Dermis microvascular lymphatic vessel endothelial cell (primary cell): Measurements from ENCODE around the gene STPG3. TPM values are rescaled to one million over a fixed set of nuclear protein-coding genes. Genes with fewer than 3 reads are reported as not detected.

Source experiments
- DNase-seq, 2 donors: peaks; one replicate each; pipeline versions ENCODE4 v3.0.0 to v3.0.0-alpha.2; 2010; ENCODE audit warnings: low read depth in 2 of 2
- total RNA-seq: library from RNA; depleted of rRNA; stranded (reverse); fragments of >200 nt; gene quantifications from 2 replicates; pipeline ENCODE4 v1.2.1, GENCODE V29; 2014

STPG3 gene
- total RNA-seq, result not detected in 2 replicates

GRCh38 chr9:137251194-137251461 is at the start of gene STPG3:
STPG3 (plus strand) TSS chr9:137251286; CDS start chr9:137251287, 1 bp downstream.
- no peak for DNase-seq

GRCh38 chr9:137202966-137203365 is 48.1 kb upstream of the STPG3 start:
- DNase-seq, result no peak

- no peak for DNase-seq
Measured at GRCh38 chr9:137204731-137205125, 46.4 kb upstream of the STPG3 start.

- DNase-seq, result peak; percentile 63 to 88
Measured at GRCh38 chr9:137205126-137206069, 45.7 kb upstream of the STPG3 start, which contains the start of the genes NDOR1 and TMEM203. NDOR1 (plus strand) TSS chr9:137205700; CDS start chr9:137205778, 78 bp downstream. TMEM203 (minus strand) TSS chr9:137205648; CDS start chr9:137205414, 234 bp downstream.

GRCh38 chr9:137206602-137207001 is 44.5 kb upstream of the STPG3 start:
- DNase-seq, result no peak

GRCh38 chr9:137211532-137211931 is 39.6 kb upstream of the STPG3 start:
- no peak for DNase-seq

- DNase-seq, result no peak
Measured at GRCh38 chr9:137212520-137212919, 38.6 kb upstream of the STPG3 start.

- no peak for DNase-seq
Measured at GRCh38 chr9:137213160-137214060, 37.7 kb upstream of the STPG3 start.

- DNase-seq, result no peak
Measured at GRCh38 chr9:137214620-137215019, 36.5 kb upstream of the STPG3 start.

- DNase-seq, result no peak
Measured at GRCh38 chr9:137215196-137215986, 35.7 kb upstream of the STPG3 start.

- no peak for DNase-seq
Measured at GRCh38 chr9:137216188-137216965, 34.7 kb upstream of the STPG3 start.

- no peak for DNase-seq
Measured at GRCh38 chr9:137217276-137218211, 33.5 kb upstream of the STPG3 start.

- no peak for DNase-seq
Measured at GRCh38 chr9:137218212-137218753, 32.8 kb upstream of the STPG3 start.

GRCh38 chr9:137218754-137219271 is 32.3 kb upstream of the STPG3 start:
- DNase-seq, result no peak

GRCh38 chr9:137219757-137220316 is 31.2 kb upstream of the STPG3 start:
- no peak for DNase-seq

- DNase-seq, result no peak
Measured at GRCh38 chr9:137220317-137221094, 30.6 kb upstream of the STPG3 start.

GRCh38 chr9:137221095-137221505 is 30.0 kb upstream of the STPG3 start:
- no peak for DNase-seq
